MM.1S (cell line): ENCODE data around the gene POLR2F.

Experiments
- DNase-seq: peaks from one replicate; pipeline ENCODE4 v3.0.0-alpha.2; 2015
- H2AFZ ChIP-seq: fragments of 300-600 bp; sonication (generic); 2 replicates; pipeline ENCODE4 v1.6.0; 2016; ENCODE audit warnings: antibody characterized with exemption, low read length
- H3F3A ChIP-seq: fragments of 300-600 bp; sonication (generic); 2 replicates; pipeline ENCODE4 v1.6.1; 2016; ENCODE audit warnings: mild to moderate bottlenecking, antibody characterized with exemption, low read length, moderate library complexity, mixed read lengths; ENCODE audit not compliant: insufficient read depth
- H3K27ac ChIP-seq: fragments of 300-600 bp; sonication (generic); 2 replicates; pipeline ENCODE4 v1.5.1; 2016; ENCODE audit warnings: mild to moderate bottlenecking, low read length
- H3K27me3 ChIP-seq: fragments of 300-600 bp; sonication (generic); replicated peaks from 2 replicates; pipeline ENCODE4 v1.6.0; 2016; ENCODE audit warnings: low read length; ENCODE audit not compliant: insufficient read depth
- H3K36me3 ChIP-seq: fragments of 300-600 bp; sonication (generic); replicated peaks from 2 replicates; pipeline ENCODE4 v1.6.1; 2016; ENCODE audit warnings: mild to moderate bottlenecking, low read length, mixed read lengths; ENCODE audit not compliant: insufficient read depth
- H3K4me1 ChIP-seq: fragments of 300-600 bp; sonication (generic); 2 replicates; pipeline ENCODE4 v1.6.1; 2016; ENCODE audit warnings: low read length, mixed read lengths
- H3K4me2 ChIP-seq: fragments of 300-600 bp; sonication (generic); 2 replicates; pipeline ENCODE4 v1.6.0; 2016; ENCODE audit warnings: low read depth, low read length
- H3K4me3 ChIP-seq: fragments of 300-600 bp; sonication (generic); 2 replicates; pipeline ENCODE4 v1.5.1; 2016; ENCODE audit warnings: low read length, mixed read lengths
- H3K79me2 ChIP-seq: fragments of 300-600 bp; sonication (generic); 2 replicates; pipeline ENCODE4 v1.6.1; 2016; ENCODE audit warnings: mixed run types, low read length, mixed read lengths
- H3K9ac ChIP-seq: fragments of 300-600 bp; sonication (generic); 2 replicates; pipeline ENCODE4 v1.6.1; 2016; ENCODE audit warnings: low read length, mixed read lengths
- H3K9me2 ChIP-seq: fragments of 300-600 bp; sonication (generic); replicated peaks from 2 replicates; pipeline ENCODE4 v1.6.1; 2016; ENCODE audit warnings: mild to moderate bottlenecking, low read length, mixed read lengths; ENCODE audit not compliant: insufficient read depth
- H3K9me3 ChIP-seq: fragments of 300-600 bp; sonication (generic); replicated peaks from 2 replicates; pipeline ENCODE4 v1.6.1; 2016; ENCODE audit warnings: mild to moderate bottlenecking, low read length, mixed read lengths; ENCODE audit not compliant: insufficient read depth
- H4K20me1 ChIP-seq: fragments of 300-600 bp; sonication (generic); 2 replicates; pipeline ENCODE4 v1.6.1; 2016; ENCODE audit warnings: mild to moderate bottlenecking, low read length, moderate library complexity, mixed read lengths; ENCODE audit not compliant: insufficient read depth
- EZH2 ChIP-seq: fragments of 300-600 bp; sonication (generic); optimal IDR thresholded peaks from 2 replicates; pipeline ENCODE3; 2017; ENCODE audit warnings: low read depth, mild to moderate bottlenecking, antibody characterized with exemption, low read length, mixed read lengths
- EZH2phosphoT487 ChIP-seq: fragments of 300-600 bp; sonication (generic); IDR thresholded peaks from 2 replicates; pipeline ENCODE4 v1.6.1; 2018; ENCODE audit warnings: antibody characterized with exemption, low read length
- TF ChIP-seq, protein P1 (sequence below): fragments of 300-600 bp; sonication (generic); IDR thresholded peaks from 2 replicates; pipeline ENCODE4 v1.5.1; 2016; ENCODE audit warnings: antibody characterized with exemption, low read length, mixed read lengths

The POLR2F gene

DNA sequence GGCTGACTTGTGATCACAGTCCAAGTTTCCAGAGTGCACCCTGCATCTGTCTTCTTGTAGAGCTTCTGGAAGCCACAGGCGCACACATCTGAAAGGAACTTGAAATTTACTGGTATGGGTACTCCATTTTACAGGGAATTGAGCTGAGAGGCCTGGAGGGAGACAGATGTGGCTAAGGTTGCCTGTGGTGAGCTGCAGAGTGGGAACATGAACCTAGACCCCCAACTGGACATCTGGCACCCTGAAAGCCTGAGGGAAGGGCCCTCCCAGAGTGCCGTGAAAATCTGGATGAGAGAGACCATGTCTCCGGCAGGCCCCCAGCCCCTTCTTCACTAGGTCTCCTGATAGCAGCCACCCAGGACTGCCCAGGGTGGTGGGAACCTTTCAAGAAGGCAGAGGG is 53.4 kb downstream of the POLR2F start:
- H3K36me3 ChIP-seq: no peaks in the 10 kb centered on the region
- H4K20me1 ChIP-seq: no peaks in the 10 kb centered on the region
- H3K4me3 ChIP-seq: no peak overlapping the region
- H3K9me3 ChIP-seq: no peaks in the 10 kb centered on the region
- H3K27ac ChIP-seq: no peak overlapping the region
- no peak overlapping the region for H3K9ac ChIP-seq
- H3K27me3 ChIP-seq: no peaks in the 10 kb centered on the region
- no peak for DNase-seq
- H3K79me2 ChIP-seq: no peaks in the 10 kb centered on the region
- no peaks in the 10 kb centered on the region for H3K4me1 ChIP-seq
- H3F3A ChIP-seq: no peaks in the 10 kb centered on the region
- TF ChIP-seq EZH2phosphoT487: no peak
- TF ChIP-seq, protein P1, sequence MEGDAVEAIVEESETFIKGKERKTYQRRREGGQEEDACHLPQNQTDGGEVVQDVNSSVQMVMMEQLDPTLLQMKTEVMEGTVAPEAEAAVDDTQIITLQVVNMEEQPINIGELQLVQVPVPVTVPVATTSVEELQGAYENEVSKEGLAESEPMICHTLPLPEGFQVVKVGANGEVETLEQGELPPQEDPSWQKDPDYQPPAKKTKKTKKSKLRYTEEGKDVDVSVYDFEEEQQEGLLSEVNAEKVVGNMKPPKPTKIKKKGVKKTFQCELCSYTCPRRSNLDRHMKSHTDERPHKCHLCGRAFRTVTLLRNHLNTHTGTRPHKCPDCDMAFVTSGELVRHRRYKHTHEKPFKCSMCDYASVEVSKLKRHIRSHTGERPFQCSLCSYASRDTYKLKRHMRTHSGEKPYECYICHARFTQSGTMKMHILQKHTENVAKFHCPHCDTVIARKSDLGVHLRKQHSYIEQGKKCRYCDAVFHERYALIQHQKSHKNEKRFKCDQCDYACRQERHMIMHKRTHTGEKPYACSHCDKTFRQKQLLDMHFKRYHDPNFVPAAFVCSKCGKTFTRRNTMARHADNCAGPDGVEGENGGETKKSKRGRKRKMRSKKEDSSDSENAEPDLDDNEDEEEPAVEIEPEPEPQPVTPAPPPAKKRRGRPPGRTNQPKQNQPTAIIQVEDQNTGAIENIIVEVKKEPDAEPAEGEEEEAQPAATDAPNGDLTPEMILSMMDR: no peak
- no peak for TF ChIP-seq EZH2
- no peaks in the 10 kb centered on the region for H3K9me2 ChIP-seq
- H2AFZ ChIP-seq: no peak overlapping the region
- no peak overlapping the region for H3K4me2 ChIP-seq

DNA sequence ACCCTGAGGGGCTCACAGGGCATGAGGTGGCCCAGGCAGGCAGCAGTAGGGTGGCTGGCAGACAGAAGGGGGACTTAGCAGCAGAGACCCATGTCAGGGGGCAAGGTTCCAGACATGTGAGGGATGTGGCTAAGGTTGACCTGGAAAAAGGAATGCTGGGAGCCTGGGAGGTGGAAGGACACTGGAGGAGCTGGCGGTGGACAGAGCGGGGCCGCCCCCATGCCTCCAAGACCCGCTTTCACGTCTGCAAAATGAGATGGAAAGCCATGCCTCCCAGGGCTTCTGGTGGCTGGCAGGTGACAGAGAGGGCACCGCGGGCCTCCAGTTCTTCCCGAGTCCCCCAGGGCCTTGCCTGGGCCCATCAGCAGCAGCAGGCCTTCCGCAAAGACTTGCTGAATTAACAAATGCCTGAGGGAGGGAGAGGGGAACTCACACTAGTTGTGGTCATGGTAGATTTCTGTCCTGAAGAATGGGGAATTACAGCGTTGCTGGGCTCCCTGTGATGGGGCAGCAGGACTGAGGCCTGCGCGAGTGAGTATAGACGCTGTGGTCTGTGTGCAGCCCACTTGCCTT is 53.9 kb downstream of the POLR2F start:
- no peak for DNase-seq
- Histone ChIP-seq H3K9me2 (no peaks in the 10 kb centered on the region), H3K27me3 (no peaks in the 10 kb centered on the region), H3F3A (no peaks in the 10 kb centered on the region), H3K27ac (no peak overlapping the region), H3K9ac (no peak overlapping the region), H3K36me3 (no peaks in the 10 kb centered on the region), H3K9me3 (no peaks in the 10 kb centered on the region), H4K20me1 (no peaks in the 10 kb centered on the region), H3K4me1 (no peaks in the 10 kb centered on the region), H3K79me2 (no peaks in the 10 kb centered on the region), H2AFZ (no peak overlapping the region), H3K4me2 (no peak overlapping the region), H3K4me3 (no peak overlapping the region)
- TF ChIP-seq EZH2 (no peak), EZH2phosphoT487 (no peak)
- TF ChIP-seq, protein P1: no peak

DNA sequence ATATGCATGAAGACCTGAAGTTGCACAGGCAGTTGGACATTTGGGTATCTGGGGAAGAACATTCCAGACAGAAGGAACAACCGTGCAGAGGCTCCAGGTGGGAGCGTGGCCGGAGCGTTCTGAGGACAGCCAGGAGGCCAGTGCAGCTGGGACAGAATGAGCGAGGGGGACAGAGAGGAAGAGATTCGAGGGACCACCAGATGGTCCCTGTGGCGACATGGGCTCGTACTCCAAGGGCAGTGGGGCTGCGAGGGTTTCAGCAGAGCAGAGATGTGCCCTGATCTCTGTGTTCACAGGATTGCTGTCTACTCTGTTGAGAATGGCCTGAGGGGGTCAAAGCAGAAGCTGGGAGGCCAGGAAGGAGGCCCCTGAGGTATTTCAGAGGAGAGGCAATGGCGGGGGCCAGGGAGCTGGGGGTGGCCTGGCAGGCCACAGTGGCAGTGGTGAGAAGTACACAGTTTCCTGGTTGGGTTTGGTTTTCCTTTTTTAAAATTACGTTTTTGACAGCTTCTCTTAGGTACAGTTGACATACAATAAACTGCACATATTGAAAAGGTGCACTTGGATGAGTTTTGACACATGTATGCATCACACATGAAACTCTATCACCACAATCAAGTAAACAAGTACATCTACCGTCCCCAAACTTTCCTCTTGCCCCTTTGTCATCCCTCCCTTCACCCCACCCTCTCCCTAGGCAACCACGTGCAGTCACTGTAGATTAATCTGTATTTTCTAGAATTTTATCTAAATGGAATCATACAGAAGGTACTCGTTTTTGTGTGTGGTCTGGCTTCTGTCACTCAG is 55.7 kb downstream of the POLR2F start:
- TF ChIP-seq, protein P1: no peak
- no peak for TF ChIP-seq EZH2
- no peak for TF ChIP-seq EZH2phosphoT487
- Histone ChIP-seq H3K4me2 (no peak overlapping the region), H3K9me2 (no peaks in the 10 kb centered on the region), H2AFZ (no peak overlapping the region), H3K36me3 (no peaks in the 10 kb centered on the region), H3F3A (no peaks in the 10 kb centered on the region), H3K4me3 (no peak overlapping the region), H3K27me3 (no peaks in the 10 kb centered on the region), H3K9ac (no peak overlapping the region), H3K9me3 (no peaks in the 10 kb centered on the region), H3K27ac (no peak overlapping the region), H4K20me1 (no peaks in the 10 kb centered on the region), H3K79me2 (no peaks in the 10 kb centered on the region), H3K4me1 (no peaks in the 10 kb centered on the region)
- no peak for DNase-seq
